Measurements from ENCODE around the gene RPIA.
"Not testable (repeated sequence)": the region's sequence is repeated elsewhere in the genome, so short reads cannot be mapped to it uniquely, and the experiment has no call there.

Gene RPIA

GRCh38 chr2:88789213-88789612 is 97.7 kb downstream of the RPIA start:
- not testable (repeated sequence) for DNase-seq

GRCh38 chr2:88795932-88796331 is 104.5 kb downstream of the RPIA start:
- DNase-seq: not testable (repeated sequence)

GRCh38 chr2:88796523-88796922 is 105.0 kb downstream of the RPIA start:
- DNase-seq: not testable (repeated sequence)

- DNase-seq: not testable (repeated sequence)
These were observed 105.7 kb downstream of the RPIA start for GRCh38 chr2:88797164-88797563.

Data from fibroblast of skin of back (primary cell).